K562 (cell line): ENCODE data around the gene GINS1. TPM values are rescaled to one million over a fixed set of nuclear protein-coding genes. Genes with fewer than 3 reads are reported as not detected.

ENCODE experiments used
- ATAC-seq: fragments of 200-7000 bp; cut with Tn5 transposase; 3 replicates; pipeline ENCODE4 v1.9.1; 2020; ENCODE audit warnings: moderate library complexity
- BruUV-seq: library from RNA; stranded (reverse); fragments of 400-500 nt; replicated peaks from 2 replicates; lab custom pipeline; 2021; lab: Mats Ljungman, UMichigan
- CTCF ChIA-PET: fragments of 300-600 bp; formaldehyde crosslinking; extraction: SDS; loops from one replicate; lab custom pipeline; 2021; ENCODE audit warnings: low intra/inter-chr PET ratio; lab: Yijun Ruan, JAX
- POLR2A ChIA-PET: fragments of 300-600, 350-650 bp; sonication (Branson Sonifier 250); formaldehyde crosslinking; extraction: SDS; loops from one replicate; lab custom pipeline; 2021; ENCODE audit warnings: antibody characterized with exemption, inconsistent platforms; lab: Yijun Ruan, JAX
- DNase-seq, 4 experiments: peaks; one replicate each; pipeline versions ENCODE4 v3.0.0 to v3.0.0-alpha.2; 2011 to 2018; ENCODE audit warnings: low spot score in 3 of 4, mixed read lengths in 3 of 4; ENCODE audit errors: extremely low read depth in 1 of 4
- FAIRE-seq: peaks from 2 replicates; lab custom pipeline; 2011; peaks lifted over from hg19 to GRCh38; lab: Jason Lieb, UNC
- H2AFZ ChIP-seq: 2 replicates; pipeline ENCODE4 v1.6.0; 2011; ENCODE audit warnings: low read depth, low read length, control low read depth, inconsistent platforms
- H3K27ac ChIP-seq: fragments of 200-600 bp; 3 replicates; pipeline ENCODE4 v1.8.0; 2011; ENCODE audit warnings: low read depth, mild to moderate bottlenecking, control low read depth, inconsistent platforms, low read length, moderate library complexity, mixed read lengths; ENCODE audit errors: extremely low read depth
- H3K27me3 ChIP-seq, 2 experiments: fragments of 300-600 bp in 1 of 2; 2 replicates in 1 of 2; 3 replicates in 1 of 2; pipeline versions ENCODE4 v1.6.0 to v1.8.0; 2011; ENCODE audit warnings: inconsistent platforms in 2 of 2, low read length in 2 of 2, mild to moderate bottlenecking in 1 of 2, mixed read lengths in 1 of 2, moderate library complexity in 1 of 2; ENCODE audit not compliant: control insufficient read depth in 2 of 2, insufficient read depth in 2 of 2
- H3K36me3 ChIP-seq: fragments of 300-600 bp; 3 replicates; pipeline ENCODE4 v1.8.0; 2011; ENCODE audit warnings: mild to moderate bottlenecking, low read length, inconsistent platforms; ENCODE audit not compliant: control insufficient read depth, insufficient read depth
- H3K4me1 ChIP-seq, 2 experiments: fragments of 200-600 bp in 1 of 2; replicated peaks in 1 of 2; 2 replicates in 1 of 2; 3 replicates in 1 of 2; pipeline versions ENCODE4 v1.5.1 to v1.8.0; 2011; ENCODE audit warnings: inconsistent platforms in 2 of 2, low read length in 2 of 2, mild to moderate bottlenecking in 1 of 2, mixed read lengths in 1 of 2, moderate library complexity in 1 of 2; ENCODE audit not compliant: control insufficient read depth in 2 of 2, insufficient read depth in 2 of 2
- H3K4me2 ChIP-seq: 2 replicates; pipeline ENCODE4 v1.6.1; 2011; ENCODE audit warnings: low read length, control low read depth, inconsistent platforms, mixed read lengths; ENCODE audit not compliant: insufficient read depth
- H3K4me3 ChIP-seq: fragments of 200-600 bp; sonication (generic), shearing (Covaris generic); 2 replicates; pipeline ENCODE4 v1.5.1; 2016; ENCODE audit warnings: control low read depth, inconsistent platforms
- H3K79me2 ChIP-seq: fragments of 200-600 bp; 3 replicates; pipeline ENCODE4 v1.8.0; 2011; ENCODE audit warnings: low read length, inconsistent platforms; ENCODE audit not compliant: control insufficient read depth, insufficient read depth
- H3K9ac ChIP-seq, 2 experiments: 2 replicates each; pipeline versions ENCODE4 v1.6.0 to v1.6.1; 2011; ENCODE audit warnings: low read depth in 2 of 2, low read length in 2 of 2, control low read depth in 1 of 2, inconsistent platforms in 1 of 2, mild to moderate bottlenecking in 1 of 2, mixed read lengths in 1 of 2; ENCODE audit not compliant: insufficient read depth in 1 of 2
- H3K9me1 ChIP-seq: one replicate; pipeline ENCODE4 v1.6.0; 2011; ENCODE audit warnings: inconsistent platforms, mild to moderate bottlenecking, low read length, moderate library complexity; ENCODE audit not compliant: control insufficient read depth, insufficient read depth
- H3K9me3 ChIP-seq: replicated peaks from 2 replicates; pipeline ENCODE4 v1.5.1; 2011; ENCODE audit warnings: low read depth, low read length, inconsistent platforms; ENCODE audit not compliant: control insufficient read depth, insufficient read depth
- H4K20me1 ChIP-seq: replicated peaks from 2 replicates; pipeline ENCODE4 v1.6.1; 2011; ENCODE audit warnings: low read length, inconsistent platforms, mixed read lengths; ENCODE audit not compliant: control insufficient read depth, insufficient read depth
- CBFA2T2 ChIP-seq: fragments of 450-650 bp; conservative IDR thresholded peaks from 2 replicates; pipeline ENCODE4 v1.6.1; 2017; ENCODE audit warnings: mild to moderate bottlenecking
- CEBPZ ChIP-seq: fragments of 150-350 bp; IDR thresholded peaks from 2 replicates; pipeline ENCODE4 v1.6.1; 2014; ENCODE audit warnings: low read depth, mild to moderate bottlenecking, low read length, borderline replicate concordance
- NKRF ChIP-seq: fragments of 450-650 bp; IDR thresholded peaks from 2 replicates; pipeline ENCODE4 v1.6.1; 2016; ENCODE audit warnings: borderline replicate concordance
- NONO ChIP-seq, 2 experiments: fragments of 200-400 bp in 1 of 2; fragments of 450-650 bp in 1 of 2; formaldehyde crosslinking in 1 of 2; IDR thresholded peaks; 2 replicates each; pipeline ENCODE4 v1.6.1; 2017; ENCODE audit warnings: low read depth in 2 of 2, mild to moderate bottlenecking in 2 of 2, moderate library complexity in 2 of 2, low read length in 1 of 2
- ZKSCAN3 ChIP-seq: fragments of 250-450 bp; sonication (Bioruptor Pico); IDR thresholded peaks from 2 replicates; pipeline ENCODE4 v1.4.0; 2020
- ZNF584 ChIP-seq: fragments of 200-800 bp; sonication (Bioruptor generic); IDR thresholded peaks from 2 replicates; pipeline ENCODE4 v1.6.1; 2016; ENCODE audit warnings: low read depth, mild to moderate bottlenecking, missing genetic modification characterization, missing compliant biosample characterization
- ZZZ3 ChIP-seq: fragments of 450-650 bp; IDR thresholded peaks from 2 replicates; pipeline ENCODE4 v1.6.1; 2016; ENCODE audit warnings: antibody characterized with exemption, mild to moderate bottlenecking, moderate library complexity
- WGBS: fragments of 100-300 bp; shearing (Covaris generic); methylation state at CpG from one replicate; pipeline ENCODE4 v1.1.6; 2016; ENCODE audit warnings: low coverage, mixed read lengths; ENCODE audit not compliant: insufficient coverage; ENCODE audit errors: missing lambda C conversion rate; 5-methylcytosine and 5-hydroxymethylcytosine counted together
- in situ Hi-C: fragments of 300-500 bp; cut with MboI; formaldehyde crosslinking; loops from 4 replicates; pipeline ENCODE4 v1.15.0; 2018; ENCODE audit warnings: inconsistent platforms, mixed read lengths
- intact Hi-C: fragments of 100-400 bp; cut with micrococcal nuclease; formaldehyde crosslinking; loops from 2 replicates; pipeline ENCODE4 v1.14.2; 2022
- polyA plus RNA-seq, 8 experiments: library from polyadenylated mRNA; depleted of rRNA in 4 of 8; stranded (reverse) in 5 of 8; unstranded in 3 of 8; fragments of >200 nt; fragmentation: Nextera tagmentation in 2 of 8; fragmentation: Illumina TruSeq in 1 of 8; extraction: Ambion mirVana in 2 of 8; extraction: Trizol in 1 of 8; gene quantifications; 2 replicates each; pipeline versions ENCODE4 v1.2.1 to v1.2.3, GENCODE V29; 2011 to 2014; ENCODE audit warnings: inconsistent platforms in 1 of 8, missing spikeins in 1 of 8
- total RNA-seq, 7 experiments: library from RNA; depleted of rRNA in 6 of 7; stranded (reverse); fragments of >200 nt in 6 of 7; fragmentation: Illumina TruSeq in 2 of 7; extraction: Trizol in 2 of 7; gene quantifications; 2 replicates each; pipeline versions ENCODE4 v1.2.1 to v1.2.3, GENCODE V29; 2011 to 2021; ENCODE audit warnings: low replicate concordance in 1 of 7

GINS1 gene
- total and polyA plus RNA-seq, 9 of the 15 experiments (the other 6 are each of a cell fraction or from before 2014, with no cell fraction given), result 13.1 to 31.8 (median 24.1) TPM

GRCh38 chr20:25479638-25480037 lies 72.2 kb downstream of the GINS1 start:
- WGBS, result 0% methylated on average over 2 of the region's 5 CpGs
- Histone ChIP-seq H3K36me3 (no peaks in the 10 kb centered on the region), H3K4me2 (no peak overlapping the region), H3K9ac (no peak overlapping the region), H3K9me3 (no peaks in the 10 kb centered on the region), H3K27ac (no peak overlapping the region), H3K27me3 (peaks cover 7 to 59% of the 10 kb centered on the region in 2 experiments; a peak in 3 of 5 replicates), H3K9me1 (no peaks in the 10 kb centered on the region), H3K4me1 (no peaks in the 10 kb centered on the region), H3K79me2 (no peaks in the 10 kb centered on the region), H4K20me1 (no peaks in the 10 kb centered on the region), H2AFZ (no peak overlapping the region), H3K4me3 (no peak overlapping the region)
- no peak for ATAC-seq
- no TSS peak for BruUV-seq
- TF ChIP-seq NKRF, result no peak
- no peak for TF ChIP-seq ZKSCAN3 (CRISPR knock-in tag)
- TF ChIP-seq CEBPZ, result no peak
- TF ChIP-seq NONO (IDR thresholded peaks at IDR 0.05; ENCODE audit: low read depth in 2 of 2, low read length in 1 of 2), result no peak
- no peak for TF ChIP-seq CBFA2T2
- no peak for TF ChIP-seq ZNF584 (CRISPR knock-in tag)
- no peak for TF ChIP-seq ZZZ3
- CTCF ChIA-PET, result no interaction called here
- in situ Hi-C loops (no loop called here), intact Hi-C loops (loop anchor here (10.0 kb wide), 1 partner anchor 95 kb away; no protein-coding TSS in a partner anchor)
- DNase-seq, result no peak
- FAIRE-seq, result no peak
- POLR2A ChIA-PET, result no interaction called here
